HepG2 (cell line): ENCODE measurements around the gene C11orf68. TPM values are rescaled to one million over a fixed set of nuclear protein-coding genes. Genes with fewer than 3 reads are reported as not detected.

ENCODE experiments used
- ARNTL ChIP-seq: sonication (generic); formaldehyde crosslinking; IDR thresholded peaks from 2 replicates; pipeline ENCODE4 v1.4.0; 2020; ENCODE audit warnings: mild to moderate bottlenecking, missing genetic modification reagents
- CBX5 ChIP-seq: sonication (generic); formaldehyde crosslinking; IDR thresholded peaks from 2 replicates; pipeline ENCODE4 v1.4.0; 2020; ENCODE audit warnings: missing genetic modification reagents, borderline replicate concordance
- CCDC6 ChIP-seq: sonication (generic); formaldehyde crosslinking; IDR thresholded peaks from 2 replicates; pipeline ENCODE4 v1.8.1; 2022; ENCODE audit warnings: mild to moderate bottlenecking, missing genetic modification reagents, moderate library complexity
- FOXO1 ChIP-seq: sonication (generic); formaldehyde crosslinking; IDR thresholded peaks from 2 replicates; pipeline ENCODE4 v1.4.0; 2020; ENCODE audit warnings: missing genetic modification reagents
- HCFC1 ChIP-seq: fragments of 150-350 bp; IDR thresholded peaks from 2 replicates; pipeline ENCODE4 v1.6.1; 2014; ENCODE audit warnings: low read depth, low read length
- IKZF1 ChIP-seq: fragments of 450-650 bp; IDR thresholded peaks from 2 replicates; pipeline ENCODE4 v1.7.1; 2016
- IRF2 ChIP-seq: IDR thresholded peaks from 2 replicates; pipeline ENCODE4 v1.6.1; 2018; ENCODE audit warnings: missing genetic modification reagents, missing compliant biosample characterization
- IRX3 ChIP-seq: sonication (generic); formaldehyde crosslinking; IDR thresholded peaks from 2 replicates; pipeline ENCODE4 v1.8.1; 2023; ENCODE audit warnings: mild to moderate bottlenecking, low read depth, missing genetic modification reagents, borderline replicate concordance
- MTERF4 ChIP-seq: sonication (generic); formaldehyde crosslinking; IDR thresholded peaks from 2 replicates; pipeline ENCODE4 v1.8.0; 2023; ENCODE audit warnings: mild to moderate bottlenecking, missing genetic modification reagents
- NAIF1 ChIP-seq: sonication (generic); formaldehyde crosslinking; IDR thresholded peaks from 2 replicates; pipeline ENCODE4 v1.5.0; 2020; ENCODE audit warnings: mild to moderate bottlenecking, missing genetic modification reagents, borderline replicate concordance
- NBN ChIP-seq: fragments of 450-650 bp; conservative IDR thresholded peaks from 2 replicates; pipeline ENCODE4 v1.6.1; 2017
- NCOA1 ChIP-seq: sonication (generic); formaldehyde crosslinking; IDR thresholded peaks from 2 replicates; pipeline ENCODE4 v1.9.0; 2021; ENCODE audit warnings: missing genetic modification reagents
- NFAT5 ChIP-seq: sonication (generic); formaldehyde crosslinking; IDR thresholded peaks from 2 replicates; pipeline ENCODE4 v1.4.0; 2020; ENCODE audit warnings: missing genetic modification reagents
- PRPF4 ChIP-seq: fragments of 200-400 bp; formaldehyde crosslinking; IDR thresholded peaks from 2 replicates; pipeline ENCODE4 v1.6.1; 2016; ENCODE audit warnings: low read length, low read depth; ENCODE audit not compliant: poor library complexity, severe bottlenecking
- TBX3 ChIP-seq: fragments of 450-650 bp; IDR thresholded peaks from 2 replicates; pipeline ENCODE4 v1.6.1; 2017; ENCODE audit warnings: antibody characterized with exemption, mild to moderate bottlenecking, inconsistent platforms, borderline replicate concordance
- THAP7 ChIP-seq: sonication (generic); formaldehyde crosslinking; IDR thresholded peaks from 2 replicates; pipeline ENCODE4 v1.8.1; 2023; ENCODE audit warnings: mild to moderate bottlenecking, missing genetic modification reagents
- TIGD3 ChIP-seq: sonication (generic); formaldehyde crosslinking; IDR thresholded peaks from 2 replicates; pipeline ENCODE4 v1.5.1; 2020; ENCODE audit warnings: mild to moderate bottlenecking, missing genetic modification reagents, borderline replicate concordance
- ZNF34 ChIP-seq: sonication (generic); formaldehyde crosslinking; IDR thresholded peaks from 2 replicates; pipeline ENCODE4 v1.4.0; 2020; ENCODE audit warnings: mild to moderate bottlenecking, missing genetic modification reagents, borderline replicate concordance
- ZNF543 ChIP-seq: sonication (generic); formaldehyde crosslinking; IDR thresholded peaks from 2 replicates; pipeline ENCODE4 v1.4.0; 2020; ENCODE audit warnings: mild to moderate bottlenecking, missing genetic modification reagents
- ZNF883 ChIP-seq: sonication (generic); formaldehyde crosslinking; IDR thresholded peaks from 2 replicates; pipeline ENCODE4 v1.5.1; 2020; ENCODE audit warnings: mild to moderate bottlenecking, missing genetic modification reagents; ENCODE audit errors: not compliant biosample characterization
- polyA plus RNA-seq, 8 experiments: library from polyadenylated mRNA; depleted of rRNA in 3 of 8; stranded (reverse) in 7 of 8; unstranded in 1 of 8; fragments of >200 nt; fragmentation: Illumina TruSeq in 4 of 8; extraction: Trizol in 4 of 8; gene quantifications; 2 replicates each; pipeline versions ENCODE4 v1.2.1 to v1.2.3, GENCODE V29; 2011 to 2016; ENCODE audit warnings: low read depth in 4 of 8, missing spikeins in 1 of 8, mixed read lengths in 1 of 8; ENCODE audit not compliant: insufficient read depth in 1 of 8
- total RNA-seq, 5 experiments: library from RNA; depleted of rRNA; stranded (reverse); fragments of >200 nt; fragmentation: Illumina TruSeq; extraction: Trizol; gene quantifications; 2 replicates each; pipeline ENCODE4 v1.2.3, GENCODE V29; 2016; ENCODE audit warnings: low read depth in 1 of 5

Gene C11orf68
- total and polyA plus RNA-seq, 2 of the 13 experiments (the other 11 are each of a cell fraction or from before 2014, with no cell fraction given), result 8.4 to 28.3 TPM

- TF ChIP-seq ZNF543, result peak; percentile 78
- peak; percentile 70 for TF ChIP-seq HCFC1
- no peak for TF ChIP-seq MTERF4 (CRISPR knock-in tag)
- peak; percentile 83 for TF ChIP-seq ZNF883 (CRISPR knock-in tag)
- TF ChIP-seq IRF2, result peak; percentile 97
- no peak for TF ChIP-seq NBN
- no peak for TF ChIP-seq TBX3
- no peak for TF ChIP-seq TIGD3 (CRISPR knock-in tag)
- no peak; the same call in 1 of the 2 replicates for TF ChIP-seq ARNTL (CRISPR knock-in tag)
- no peak for TF ChIP-seq IKZF1
- TF ChIP-seq FOXO1 (CRISPR knock-in tag), result no peak; the same call in 1 of the 2 replicates
- TF ChIP-seq NFAT5 (CRISPR knock-in tag), result peak; percentile 1; the same call in 1 of the 2 replicates
- TF ChIP-seq NAIF1 (CRISPR knock-in tag), result no peak
- TF ChIP-seq NCOA1 (CRISPR knock-in tag), result no peak
- peak; percentile 57; the same call in 1 of the 2 replicates for TF ChIP-seq THAP7 (CRISPR knock-in tag)
- TF ChIP-seq CBX5 (CRISPR knock-in tag), result peak; percentile 49; the same call in 1 of the 2 replicates
- TF ChIP-seq PRPF4, result no peak
- peak; percentile 46; the same call in 1 of the 2 replicates for TF ChIP-seq IRX3
- peak; percentile 82; the same call in 1 of the 2 replicates for TF ChIP-seq ZNF34 (CRISPR knock-in tag)
- TF ChIP-seq CCDC6 (CRISPR knock-in tag), result peak; percentile 85
These were observed 42.6 kb upstream of the C11orf68 start, which contains the start of gene SART1 (continued) for GRCh38 chr11:65961267-65962140.
